ENCODE measurements around the gene HIVEP3. TPM values are rescaled to one million over a fixed set of nuclear protein-coding genes. Genes with fewer than 3 reads are reported as not detected.

The HIVEP3 gene
- total RNA-seq, 1 donor from 2014 or later: 5.8 TPM

GRCh38 chr1:41720861-41721410 is 197.8 kb downstream of the HIVEP3 start:
- Histone ChIP-seq H3K36me3 (ENCODE audit: control insufficient read depth, insufficient read depth, low read length) (no peaks in the 10 kb centered on the region), H3K27me3 (ENCODE audit: control insufficient read depth, insufficient read depth, low read length) (no peaks in the 10 kb centered on the region), H3K4me3 (ENCODE audit: low read depth, low read length) (no peak overlapping the region)
- TF ChIP-seq CTCF (IDR thresholded peaks at IDR 0.05; ENCODE audit: insufficient read depth, low read length, poor library complexity, severe bottlenecking): no peak
- DNase-seq (ENCODE audit: low read depth): no peak

- no peak overlapping the region for H3K4me3 ChIP-seq (ENCODE audit: low read depth, low read length)
Measured at GRCh38 chr1:41719590-41719989, 199.1 kb downstream of the HIVEP3 start.

GRCh38 chr1:41719128-41719527 is 199.6 kb downstream of the HIVEP3 start:
- DNase-seq (ENCODE audit: low read depth): no peak
- Histone ChIP-seq H3K4me3 (ENCODE audit: low read depth, low read length) (no peak overlapping the region), H3K36me3 (ENCODE audit: control insufficient read depth, insufficient read depth, low read length) (no peaks in the 10 kb centered on the region), H3K27me3 (ENCODE audit: control insufficient read depth, insufficient read depth, low read length) (no peaks in the 10 kb centered on the region)
- TF ChIP-seq CTCF (IDR thresholded peaks at IDR 0.05; ENCODE audit: insufficient read depth, low read length, poor library complexity, severe bottlenecking): no peak

More at GRCh38 chr1:41719590-41719989, 199.1 kb downstream of the HIVEP3 start:
- H3K27me3 ChIP-seq (ENCODE audit: control insufficient read depth, insufficient read depth, low read length): no peaks in the 10 kb centered on the region
- DNase-seq (ENCODE audit: low read depth): no peak
- TF ChIP-seq CTCF (IDR thresholded peaks at IDR 0.05; ENCODE audit: insufficient read depth, low read length, poor library complexity, severe bottlenecking): no peak
- no peaks in the 10 kb centered on the region for H3K36me3 ChIP-seq (ENCODE audit: control insufficient read depth, insufficient read depth, low read length)

- Histone ChIP-seq H3K4me3 (ENCODE audit: low read depth, low read length) (no peak overlapping the region), H3K36me3 (ENCODE audit: control insufficient read depth, insufficient read depth, low read length) (no peaks in the 10 kb centered on the region), H3K27me3 (ENCODE audit: control insufficient read depth, insufficient read depth, low read length) (no peaks in the 10 kb centered on the region)
- no peak for TF ChIP-seq CTCF (IDR thresholded peaks at IDR 0.05; ENCODE audit: insufficient read depth, low read length, poor library complexity, severe bottlenecking)
- no peak for DNase-seq (ENCODE audit: low read depth)
Measured at GRCh38 chr1:41718497-41718896, 200.2 kb downstream of the HIVEP3 start.

- Histone ChIP-seq H3K36me3 (ENCODE audit: control insufficient read depth, insufficient read depth, low read length) (no peaks in the 10 kb centered on the region), H3K27me3 (ENCODE audit: control insufficient read depth, insufficient read depth, low read length) (no peaks in the 10 kb centered on the region), H3K4me3 (ENCODE audit: low read depth, low read length) (no peak overlapping the region)
- DNase-seq (ENCODE audit: low read depth): no peak
- TF ChIP-seq CTCF (IDR thresholded peaks at IDR 0.05; ENCODE audit: insufficient read depth, low read length, poor library complexity, severe bottlenecking): no peak
Measured at GRCh38 chr1:41716188-41717130, 202.3 kb downstream of the HIVEP3 start.
